ENCODE results near the gene FIGNL2. TPM values are rescaled to one million over a fixed set of nuclear protein-coding genes. Genes with fewer than 3 reads are reported as not detected.
A peak's percentile ranks its signal among the peaks of the same experiment; 100 is the strongest.

Gene FIGNL2
- total and polyA plus RNA-seq, 2 experiments from 2014 or later, result 1.1 to 5.2 TPM

DNA sequence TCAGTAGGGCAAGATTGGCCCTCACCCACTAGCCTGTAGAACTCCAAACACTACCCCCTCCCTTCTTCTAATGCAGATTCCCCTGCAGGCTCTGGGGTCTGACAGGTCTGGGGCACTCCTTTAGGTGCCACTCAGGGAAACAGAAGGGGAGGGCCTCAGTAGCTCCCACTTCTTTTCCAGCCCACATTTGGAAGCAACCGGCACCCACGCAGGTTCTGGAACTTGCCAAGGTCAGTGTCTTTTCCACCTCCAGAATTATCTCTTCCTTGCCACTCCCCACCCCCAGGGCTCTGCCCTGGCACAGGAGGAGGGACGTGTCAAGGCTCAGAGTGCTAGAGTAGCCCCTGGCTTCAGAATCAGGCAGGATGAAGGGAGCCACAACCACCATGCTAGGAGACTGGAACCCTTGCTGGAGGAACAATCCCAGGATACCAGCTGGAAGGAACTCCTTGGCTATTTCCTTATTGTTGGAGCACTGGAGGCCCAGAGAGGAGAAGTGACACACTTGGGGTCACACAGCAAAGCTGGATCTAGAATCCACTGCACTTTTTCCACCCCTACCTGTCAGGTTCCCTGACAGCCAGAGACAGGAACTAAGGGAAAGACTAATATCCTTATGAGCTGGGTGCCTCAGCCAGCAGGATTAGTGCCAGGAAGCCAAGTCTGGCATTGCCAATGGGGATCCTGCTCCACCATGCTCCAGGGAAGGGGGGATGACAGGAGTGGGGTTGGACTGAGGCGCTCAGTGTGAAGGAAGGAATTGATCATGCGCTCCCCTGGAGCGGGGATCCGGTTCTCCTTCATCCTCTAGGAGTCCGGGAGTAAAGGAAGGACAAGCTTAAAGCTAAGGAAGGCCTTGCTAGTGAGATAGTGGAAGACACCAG, 1.8 kb upstream of the FIGNL2 start:
- DNase-seq (ENCODE audit: low spot score), result no peak

DNA sequence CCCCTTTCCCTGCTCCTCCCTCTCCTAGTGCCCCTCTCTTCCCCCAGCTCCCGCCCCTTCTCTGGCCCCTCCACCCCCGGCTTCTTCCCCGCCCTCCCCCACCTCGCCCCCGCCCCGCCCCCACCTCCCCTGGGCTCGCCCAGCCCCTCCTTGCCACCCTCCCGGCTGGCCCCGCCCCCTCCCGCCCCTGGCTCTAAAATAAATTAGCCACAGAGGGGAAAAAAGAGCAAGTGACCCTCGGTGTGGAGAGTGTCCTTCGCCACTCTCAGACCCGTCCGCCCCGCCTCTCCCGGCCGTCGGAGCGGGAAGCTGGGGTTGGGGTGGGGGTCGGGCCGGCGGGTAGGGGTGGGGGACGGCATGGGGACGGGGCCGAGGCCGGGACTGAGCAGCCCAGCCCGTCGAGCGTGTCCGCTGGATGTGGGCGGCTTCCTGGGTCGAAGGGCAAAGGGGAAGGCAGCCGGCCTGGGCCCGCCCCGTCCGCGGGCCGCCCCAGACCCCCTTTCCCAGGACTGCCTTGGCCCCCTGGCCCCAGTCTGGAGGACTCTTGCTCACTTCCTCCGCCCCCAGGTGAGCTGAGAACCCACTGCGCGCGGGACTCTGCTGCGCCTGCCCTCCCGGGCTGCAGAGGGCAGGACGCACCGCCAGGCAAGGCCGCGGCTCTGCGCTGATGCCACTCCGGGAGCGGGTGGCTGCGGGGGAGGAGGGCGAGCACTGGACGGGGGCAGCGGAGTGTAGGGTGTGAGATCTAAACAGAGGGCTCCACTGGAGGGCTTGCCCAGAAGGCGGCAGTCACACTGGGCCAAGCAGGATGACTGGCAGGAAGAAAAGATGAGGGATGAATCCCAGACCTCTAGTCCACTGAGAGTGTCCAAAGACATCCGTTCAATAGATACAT, 570 bp upstream of the FIGNL2 start:
- peaks cover 12% of the 10 kb centered on the region; the same call in 1 of the 2 replicates for H3F3A ChIP-seq (replicated peaks; ENCODE audit: low read depth)
- peak; percentile 76 for DNase-seq (ENCODE audit: low spot score)
- no peak overlapping the region for H2AFZ ChIP-seq
- H3K9me3 Mint-ChIP-seq, result no peaks in the 10 kb centered on the region; the same call in 1 of the 3 replicates
- peak overlapping the region; percentile 83 for H3K4me2 ChIP-seq
- peak overlapping the region; percentile 65 for H3K4me3 ChIP-seq
- no peaks in the 10 kb centered on the region for H3K79me2 ChIP-seq (replicated peaks; ENCODE audit: insufficient read depth)
- no peaks in the 10 kb centered on the region for H3K36me3 ChIP-seq (ENCODE audit: insufficient read depth)
- H3K4me1 Mint-ChIP-seq, result peaks cover 53% of the 10 kb centered on the region
- peaks cover 58% of the 10 kb centered on the region for H3K27me3 Mint-ChIP-seq (ENCODE audit: insufficient read depth, low read depth, poor library complexity)
- H3K4me1 ChIP-seq (ENCODE audit: insufficient read depth), result peaks cover 40% of the 10 kb centered on the region
- peaks cover 4% of the 10 kb centered on the region; the same call in 1 of the 2 replicates for H4K20me1 ChIP-seq (replicated peaks; ENCODE audit: insufficient read depth)
- no peaks in the 10 kb centered on the region; the same call in 2 of the 3 replicates for H3K36me3 Mint-ChIP-seq (ENCODE audit: low read depth)
- H3K9me2 ChIP-seq (ENCODE audit: insufficient read depth), result no peaks in the 10 kb centered on the region
- TF ChIP-seq POLR2AphosphoS5 (IDR thresholded peaks at IDR 0.05; ENCODE audit: low read depth), result 0 out of 2 replicates have a peak, but pooled peaks have one; percentile 12
- TF ChIP-seq, protein P1, sequence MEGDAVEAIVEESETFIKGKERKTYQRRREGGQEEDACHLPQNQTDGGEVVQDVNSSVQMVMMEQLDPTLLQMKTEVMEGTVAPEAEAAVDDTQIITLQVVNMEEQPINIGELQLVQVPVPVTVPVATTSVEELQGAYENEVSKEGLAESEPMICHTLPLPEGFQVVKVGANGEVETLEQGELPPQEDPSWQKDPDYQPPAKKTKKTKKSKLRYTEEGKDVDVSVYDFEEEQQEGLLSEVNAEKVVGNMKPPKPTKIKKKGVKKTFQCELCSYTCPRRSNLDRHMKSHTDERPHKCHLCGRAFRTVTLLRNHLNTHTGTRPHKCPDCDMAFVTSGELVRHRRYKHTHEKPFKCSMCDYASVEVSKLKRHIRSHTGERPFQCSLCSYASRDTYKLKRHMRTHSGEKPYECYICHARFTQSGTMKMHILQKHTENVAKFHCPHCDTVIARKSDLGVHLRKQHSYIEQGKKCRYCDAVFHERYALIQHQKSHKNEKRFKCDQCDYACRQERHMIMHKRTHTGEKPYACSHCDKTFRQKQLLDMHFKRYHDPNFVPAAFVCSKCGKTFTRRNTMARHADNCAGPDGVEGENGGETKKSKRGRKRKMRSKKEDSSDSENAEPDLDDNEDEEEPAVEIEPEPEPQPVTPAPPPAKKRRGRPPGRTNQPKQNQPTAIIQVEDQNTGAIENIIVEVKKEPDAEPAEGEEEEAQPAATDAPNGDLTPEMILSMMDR (conservative IDR thresholded peaks at IDR 0.05; ENCODE audit: low read depth in 2 of 2), result peak; percentile 17 to 42; a peak in 2 of 4 replicates
- TF ChIP-seq CREB1 (CRISPR knock-in tag; IDR thresholded peaks at IDR 0.05; ENCODE audit: low read depth), result no peak
- H3K27ac ChIP-seq (ENCODE audit: low read depth), result no peak overlapping the region
- no peak overlapping the region for H3K27ac Mint-ChIP-seq
- peak; percentile 32 for ATAC-seq
- peak overlapping the region; percentile 63 for H3K4me3 Mint-ChIP-seq
- H3K27me3 ChIP-seq (ENCODE audit: insufficient read depth), result peaks cover 65% of the 10 kb centered on the region

More for the DNA sequence above, 1.8 kb upstream of the FIGNL2 start:
- H3K4me1 ChIP-seq (ENCODE audit: insufficient read depth), result peaks cover 33% of the 10 kb centered on the region
- H3K27me3 ChIP-seq (ENCODE audit: insufficient read depth), result peaks cover 55% of the 10 kb centered on the region
- H3K9me3 Mint-ChIP-seq, result no peaks in the 10 kb centered on the region; the same call in 2 of the 3 replicates
- no peak overlapping the region for H3K27ac Mint-ChIP-seq
- peak overlapping the region; percentile 83 for H3K4me2 ChIP-seq
- H3K27ac ChIP-seq (ENCODE audit: low read depth), result no peak overlapping the region
- H3K36me3 ChIP-seq (ENCODE audit: insufficient read depth), result no peaks in the 10 kb centered on the region
- TF ChIP-seq JUNB (IDR thresholded peaks at IDR 0.05; ENCODE audit: unreplicated experiment) (no peak), NANOG (IDR thresholded peaks at IDR 0.05; ENCODE audit: borderline replicate concordance) (no peak), POLR2AphosphoS5 (IDR thresholded peaks at IDR 0.05; ENCODE audit: low read depth) (no peak), ZNF114 (CRISPR knock-in tag; IDR thresholded peaks at IDR 0.05) (no peak)
- TF ChIP-seq, protein P1 (conservative IDR thresholded peaks at IDR 0.05; ENCODE audit: low read depth in 2 of 2), result no peak
- no peaks in the 10 kb centered on the region for H3K79me2 ChIP-seq (replicated peaks; ENCODE audit: insufficient read depth)
- peaks cover 12% of the 10 kb centered on the region; the same call in 1 of the 2 replicates for H3F3A ChIP-seq (replicated peaks; ENCODE audit: low read depth)
- H3K9me2 ChIP-seq (ENCODE audit: insufficient read depth), result no peaks in the 10 kb centered on the region
- no peak overlapping the region for H3K4me3 ChIP-seq
- H2AFZ ChIP-seq, result no peak overlapping the region
- ATAC-seq, result no peak
- H3K36me3 Mint-ChIP-seq (ENCODE audit: low read depth), result no peaks in the 10 kb centered on the region; the same call in 2 of the 3 replicates
- no peak overlapping the region for H3K4me3 Mint-ChIP-seq
- H3K4me1 Mint-ChIP-seq, result peaks cover 42% of the 10 kb centered on the region
- peaks cover 4% of the 10 kb centered on the region; the same call in 1 of the 2 replicates for H4K20me1 ChIP-seq (replicated peaks; ENCODE audit: insufficient read depth)
- peaks cover 53% of the 10 kb centered on the region for H3K27me3 Mint-ChIP-seq (ENCODE audit: insufficient read depth, low read depth, poor library complexity)
